RKO (cell line): ENCODE results near the gene ORAI3.

Experiments used
- DNase-seq: peaks from one replicate; pipeline ENCODE4 v3.0.0-alpha.2; 2016; ENCODE audit warnings: low spot score

Gene ORAI3

GRCh38 chr16:30947859-30948666 lies 805 bp upstream of the ORAI3 start:
- peak; percentile 96 for DNase-seq

- peak; percentile 89 for DNase-seq
These were observed 1.0 kb downstream of the ORAI3 start for GRCh38 chr16:30949650-30950515.

GRCh38 chr16:30950516-30951065 lies 1.7 kb downstream of the ORAI3 start:
- no peak for DNase-seq

- DNase-seq, result no peak
These were observed 2.3 kb downstream of the ORAI3 start for GRCh38 chr16:30951193-30951592.

GRCh38 chr16:30951750-30952149 lies 2.9 kb downstream of the ORAI3 start:
- DNase-seq, result no peak

- no peak for DNase-seq
These were observed 4.2 kb downstream of the ORAI3 start for GRCh38 chr16:30953111-30953510.

GRCh38 chr16:30953511-30954124 lies 4.8 kb downstream of the ORAI3 start:
- peak; percentile 67 for DNase-seq

GRCh38 chr16:30954993-30955392 lies 6.1 kb downstream of the ORAI3 start:
- DNase-seq, result no peak

- peak; percentile 91 for DNase-seq
These were observed 8.0 kb downstream of the ORAI3 start for GRCh38 chr16:30956601-30957455.

- DNase-seq, result peak; percentile 96
These were observed 8.7 kb downstream of the ORAI3 start, which contains the start of gene SETD1A for GRCh38 chr16:30957456-30958174. TSS of gene SETD1A (plus strand) at chr16:30957754. CDS start at chr16:30958732, 978 bp downstream.

GRCh38 chr16:30958175-30959079 lies 9.6 kb downstream of the ORAI3 start:
- DNase-seq, result peak; percentile 57

GRCh38 chr16:30961384-30961783 lies 12.5 kb downstream of the ORAI3 start:
- DNase-seq, result no peak

- no peak for DNase-seq
These were observed 15.2 kb downstream of the ORAI3 start for GRCh38 chr16:30963925-30964511.

- no peak for DNase-seq
These were observed 15.8 kb downstream of the ORAI3 start for GRCh38 chr16:30964574-30965226.

- no peak for DNase-seq
These were observed 16.6 kb downstream of the ORAI3 start for GRCh38 chr16:30965436-30965835.

- no peak for DNase-seq
These were observed 17.3 kb downstream of the ORAI3 start for GRCh38 chr16:30966033-30966619.

- DNase-seq, result no peak
These were observed 18.9 kb downstream of the ORAI3 start for GRCh38 chr16:30967795-30968194.

GRCh38 chr16:30969246-30969842 lies 20.5 kb downstream of the ORAI3 start:
- no peak for DNase-seq
